ENCODE data around the gene LRRC51. TPM values are rescaled to one million over a fixed set of nuclear protein-coding genes. Genes with fewer than 3 reads are reported as not detected.

The LRRC51 gene
- total and polyA plus RNA-seq, 2 of the 8 experiments (the other 6 are each of a cell fraction or from before 2014, with no cell fraction given): 7.7 to 7.9 TPM

- TF ChIP-seq HDAC2 (IDR thresholded peaks at IDR 0.05; ENCODE audit: borderline replicate concordance in 1 of 2, low read depth in 2 of 2, low read length in 2 of 2) (no peak), SP4 (IDR thresholded peaks at IDR 0.05; ENCODE audit: low read length) (peak; percentile 52; the same call in 1 of the 2 replicates), NRF1 (IDR thresholded peaks at IDR 0.05; ENCODE audit: low read depth, low read length) (no peak), GABPA (IDR thresholded peaks at IDR 0.05; ENCODE audit: borderline replicate concordance, insufficient read depth, low read length) (no peak), ASH2L (IDR thresholded peaks at IDR 0.05; ENCODE audit: low read length) (no peak), NANOG (IDR thresholded peaks at IDR 0.05; ENCODE audit: insufficient read depth, low read depth, low read length, poor library complexity, severe bottlenecking) (no peak), RBBP5 (IDR thresholded peaks at IDR 0.05; ENCODE audit: borderline replicate concordance, low read depth, low read length) (no peak), CBX5 (IDR thresholded peaks at IDR 0.05; ENCODE audit: low read depth, low read length) (no peak), KDM5A (IDR thresholded peaks at IDR 0.05; ENCODE audit: low read length) (no peak), USF2 (IDR thresholded peaks at IDR 0.05; ENCODE audit: low read length) (no peak), ATF2 (IDR thresholded peaks at IDR 0.05; ENCODE audit: low read length) (peak; percentile 56; the same call in 1 of the 2 replicates), SP2 (IDR thresholded peaks at IDR 0.05; ENCODE audit: low read length) (no peak), EZH2 (IDR thresholded peaks at IDR 0.05; ENCODE audit: low read depth, low read length, severe bottlenecking) (no peak), POLR2AphosphoS5 (IDR thresholded peaks at IDR 0.05; ENCODE audit: low read depth, low read length) (0 out of 2 replicates have a peak, but pooled peaks have one; percentile 43), ATF3 (IDR thresholded peaks at IDR 0.05; ENCODE audit: insufficient read depth, low read depth, low read length) (no peak), SAP30 (IDR thresholded peaks at IDR 0.05; ENCODE audit: insufficient read depth, insufficient replicate concordance, low read length) (no peak)
- TF ChIP-seq, protein P1, sequence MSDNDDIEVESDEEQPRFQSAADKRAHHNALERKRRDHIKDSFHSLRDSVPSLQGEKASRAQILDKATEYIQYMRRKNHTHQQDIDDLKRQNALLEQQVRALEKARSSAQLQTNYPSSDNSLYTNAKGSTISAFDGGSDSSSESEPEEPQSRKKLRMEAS (IDR thresholded peaks at IDR 0.05): peak; percentile 9; the same call in 1 of the 2 replicates
- TF ChIP-seq, protein P2, sequence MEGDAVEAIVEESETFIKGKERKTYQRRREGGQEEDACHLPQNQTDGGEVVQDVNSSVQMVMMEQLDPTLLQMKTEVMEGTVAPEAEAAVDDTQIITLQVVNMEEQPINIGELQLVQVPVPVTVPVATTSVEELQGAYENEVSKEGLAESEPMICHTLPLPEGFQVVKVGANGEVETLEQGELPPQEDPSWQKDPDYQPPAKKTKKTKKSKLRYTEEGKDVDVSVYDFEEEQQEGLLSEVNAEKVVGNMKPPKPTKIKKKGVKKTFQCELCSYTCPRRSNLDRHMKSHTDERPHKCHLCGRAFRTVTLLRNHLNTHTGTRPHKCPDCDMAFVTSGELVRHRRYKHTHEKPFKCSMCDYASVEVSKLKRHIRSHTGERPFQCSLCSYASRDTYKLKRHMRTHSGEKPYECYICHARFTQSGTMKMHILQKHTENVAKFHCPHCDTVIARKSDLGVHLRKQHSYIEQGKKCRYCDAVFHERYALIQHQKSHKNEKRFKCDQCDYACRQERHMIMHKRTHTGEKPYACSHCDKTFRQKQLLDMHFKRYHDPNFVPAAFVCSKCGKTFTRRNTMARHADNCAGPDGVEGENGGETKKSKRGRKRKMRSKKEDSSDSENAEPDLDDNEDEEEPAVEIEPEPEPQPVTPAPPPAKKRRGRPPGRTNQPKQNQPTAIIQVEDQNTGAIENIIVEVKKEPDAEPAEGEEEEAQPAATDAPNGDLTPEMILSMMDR (IDR thresholded peaks at IDR 0.05; ENCODE audit: control extremely low read depth in 1 of 3, insufficient read depth in 1 of 3, low read depth in 1 of 3, low read length in 3 of 3): peak; percentile 93 to 96 (median 95)
These were observed 10.6 kb downstream of the LRRC51 start (continued) for GRCh38 chr11:72091292-72091691.
